ENCODE data around the gene KDM7A.

Gene KDM7A

DNA sequence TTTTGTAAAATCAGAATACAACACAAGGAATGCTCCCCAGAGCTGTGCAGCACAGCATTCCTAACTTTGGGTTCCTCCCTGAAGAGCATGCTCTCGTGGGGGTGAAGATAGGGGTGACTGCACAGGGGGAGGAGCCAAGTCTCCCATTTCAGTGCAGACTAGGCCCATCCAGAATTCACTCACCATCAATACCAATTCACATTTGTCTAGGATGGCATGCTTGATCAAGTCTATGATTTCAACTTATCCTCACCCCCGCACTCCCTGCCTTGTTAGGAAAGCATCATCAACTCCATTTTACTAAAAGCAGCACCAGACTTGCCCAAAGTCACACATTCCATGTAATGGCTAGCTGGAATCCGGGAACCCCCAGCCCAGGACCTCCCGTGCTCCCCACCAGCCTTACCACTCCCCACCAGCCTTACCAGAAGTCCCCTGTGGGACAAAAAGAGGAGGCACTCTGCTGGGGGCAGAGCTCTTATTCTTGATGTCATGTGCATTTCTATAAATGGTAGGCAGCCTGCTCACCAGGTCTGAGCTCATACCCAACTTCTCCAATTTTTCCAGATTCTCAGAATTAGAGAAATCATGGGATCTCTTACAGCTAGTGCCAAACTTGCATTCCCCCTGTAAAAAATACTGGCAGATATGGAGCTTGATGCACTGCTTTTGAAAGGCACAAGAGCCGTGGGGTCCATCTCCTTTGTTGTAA, 120.2 kb downstream of the KDM7A start:
- DNase-seq (ENCODE audit: low spot score), result no peak

GRCh38 chr7:140055833-140056232, 121.0 kb downstream of the KDM7A start:
- no peak for DNase-seq (ENCODE audit: low spot score)

DNA sequence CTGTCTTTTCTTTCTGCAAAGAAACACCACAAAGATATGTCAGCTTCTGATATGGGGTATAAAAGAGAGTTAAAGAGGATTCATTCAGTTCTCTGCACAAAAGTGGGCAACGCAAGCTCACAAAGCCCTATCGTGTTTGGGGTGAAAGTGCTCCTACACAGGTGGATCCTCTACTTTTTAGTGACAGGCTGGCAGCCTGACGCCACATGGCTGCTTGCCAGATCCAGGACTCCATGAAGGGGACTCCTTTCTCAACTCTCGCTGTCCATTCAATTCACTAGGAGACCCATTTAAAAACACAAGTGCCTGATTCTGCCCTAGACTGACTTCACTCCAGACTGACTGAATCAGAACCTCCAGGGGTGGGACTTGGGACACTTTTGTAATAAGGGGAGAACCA, 122.0 kb downstream of the KDM7A start:
- no peak for DNase-seq (ENCODE audit: low spot score)

DNA sequence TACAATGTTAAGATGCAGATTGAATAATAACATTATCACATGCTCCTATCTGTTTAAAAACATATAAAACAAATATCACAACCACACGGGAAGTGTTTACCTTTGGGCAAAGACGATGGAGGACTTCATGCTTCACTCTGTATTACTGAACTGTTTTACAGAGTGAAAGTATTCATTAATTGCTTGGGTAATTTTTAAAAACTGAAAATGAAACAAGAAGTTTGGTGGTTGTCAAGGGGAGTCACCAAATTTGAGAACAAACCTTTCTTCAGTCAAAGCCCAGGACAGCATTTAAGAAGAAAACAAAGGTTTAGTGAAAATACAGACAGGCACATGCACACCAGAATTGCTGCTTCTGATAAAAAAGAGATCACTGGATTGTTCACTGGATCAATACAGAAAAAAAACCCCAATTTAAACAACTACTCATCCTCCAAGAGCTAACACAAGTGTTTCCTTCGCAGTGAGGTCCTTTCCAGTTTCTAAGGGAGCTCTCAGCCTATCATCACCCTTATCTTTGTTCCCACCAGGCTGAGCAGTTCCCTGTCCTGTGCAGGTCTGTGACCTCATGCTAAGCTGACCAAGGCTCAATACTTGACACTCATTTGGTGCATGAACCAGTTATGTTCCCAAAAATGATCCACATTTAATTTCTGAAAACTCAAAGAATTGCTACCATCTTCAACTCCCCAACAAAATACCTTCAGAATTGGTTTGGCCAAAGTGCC, 122.8 kb downstream of the KDM7A start:
- DNase-seq (ENCODE audit: low spot score), result no peak

- no peak for DNase-seq (ENCODE audit: low spot score)
Measured at GRCh38 chr7:140051820-140052219, 125.0 kb downstream of the KDM7A start.

DNA sequence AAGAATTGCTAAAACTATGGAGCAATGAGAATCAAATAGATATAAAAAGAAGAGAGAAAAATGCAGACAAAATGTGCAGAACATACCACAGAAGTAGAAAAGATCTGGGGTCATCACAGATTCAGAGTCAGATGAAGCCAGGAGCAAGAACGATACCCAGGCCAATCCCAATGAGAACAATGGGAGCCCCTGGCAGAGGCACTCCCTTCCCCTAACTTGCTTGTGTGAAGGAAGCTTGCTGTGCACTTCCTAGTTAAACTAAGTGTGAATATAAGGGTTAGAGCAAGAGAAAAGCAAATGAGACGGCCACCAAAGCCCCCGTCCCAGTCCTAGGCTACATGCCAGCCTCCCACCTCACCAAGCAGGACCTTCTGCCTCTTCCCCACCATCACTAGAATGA, 126.7 kb downstream of the KDM7A start:
- no peak for DNase-seq (ENCODE audit: low spot score)

DNA sequence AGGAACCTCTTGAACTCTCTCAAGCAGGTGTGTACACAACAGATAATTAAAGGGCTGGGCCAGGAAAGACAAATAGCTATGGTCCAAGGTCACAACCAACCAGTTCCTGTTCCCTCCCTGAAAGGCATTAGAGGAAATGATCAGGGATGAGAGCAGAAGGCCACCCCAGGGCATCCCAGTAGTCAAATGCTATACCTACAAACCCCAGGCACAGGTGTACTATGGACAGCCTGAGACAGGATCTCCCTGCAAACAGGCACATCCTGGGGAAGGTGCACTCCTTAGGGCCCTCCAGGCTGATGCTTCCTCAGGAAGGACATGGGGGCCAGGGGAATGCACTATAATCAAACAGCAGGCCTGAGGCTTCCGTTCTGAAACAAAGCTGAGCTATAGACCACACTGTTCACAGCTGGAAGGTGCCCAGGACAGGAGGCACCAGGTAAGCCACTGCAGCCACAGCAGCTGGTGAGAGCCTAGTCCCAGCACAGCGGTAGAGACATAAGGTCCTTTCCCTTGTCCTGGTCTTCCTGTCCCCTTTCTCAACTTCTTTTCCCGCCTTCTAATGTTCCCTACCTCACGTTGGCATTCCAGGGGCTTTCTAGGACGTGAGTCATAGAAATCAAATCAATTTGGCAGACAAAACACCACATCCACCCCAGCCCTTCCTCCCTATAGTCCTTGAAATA, 127.3 kb downstream of the KDM7A start:
- no peak for DNase-seq (ENCODE audit: low spot score)

- no peak for DNase-seq (ENCODE audit: low spot score)
Measured at GRCh38 chr7:140048989-140049338, 127.8 kb downstream of the KDM7A start.

GRCh38 chr7:140048138-140048537, 128.6 kb downstream of the KDM7A start:
- no peak for DNase-seq (ENCODE audit: low spot score)

DNA sequence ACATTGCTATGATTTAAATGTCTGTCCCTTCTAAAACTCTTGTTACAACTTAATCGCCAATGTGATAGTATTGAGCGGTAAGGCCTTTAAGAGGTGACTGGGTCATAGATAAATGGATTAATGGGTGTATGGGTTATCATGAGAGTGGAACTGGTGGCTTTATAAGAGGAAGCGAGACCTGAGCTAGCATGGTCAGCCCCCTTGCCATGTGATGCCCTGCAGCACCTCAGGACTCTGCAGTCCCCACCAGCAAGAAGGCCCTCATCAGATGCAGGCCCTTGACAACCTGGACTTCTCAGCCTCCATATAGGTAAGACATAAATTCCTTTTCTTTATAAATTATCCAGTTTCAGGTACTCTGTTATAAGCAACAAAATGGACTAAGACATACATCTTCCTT, 129.6 kb downstream of the KDM7A start:
- no peak for DNase-seq (ENCODE audit: low spot score)

DNA sequence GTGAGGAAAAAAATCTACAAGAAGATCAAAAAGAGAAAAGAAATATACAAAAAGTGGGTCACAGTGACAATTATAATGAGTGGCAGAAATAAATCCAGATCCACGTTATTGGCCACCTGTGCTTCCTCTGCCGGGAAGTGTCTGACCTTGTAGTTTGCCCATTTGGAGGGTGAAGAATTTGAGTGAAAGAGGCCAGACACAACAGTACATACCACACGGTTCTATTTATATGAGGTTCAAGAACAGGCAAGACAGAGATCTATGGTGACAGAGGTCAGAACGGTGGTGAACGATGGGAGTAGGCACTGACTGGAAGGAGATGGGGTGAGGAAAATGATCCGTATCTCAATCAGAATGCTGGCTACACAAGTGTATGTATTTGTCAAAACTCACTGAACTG, 131.1 kb downstream of the KDM7A start:
- DNase-seq (ENCODE audit: low spot score), result no peak

DNA sequence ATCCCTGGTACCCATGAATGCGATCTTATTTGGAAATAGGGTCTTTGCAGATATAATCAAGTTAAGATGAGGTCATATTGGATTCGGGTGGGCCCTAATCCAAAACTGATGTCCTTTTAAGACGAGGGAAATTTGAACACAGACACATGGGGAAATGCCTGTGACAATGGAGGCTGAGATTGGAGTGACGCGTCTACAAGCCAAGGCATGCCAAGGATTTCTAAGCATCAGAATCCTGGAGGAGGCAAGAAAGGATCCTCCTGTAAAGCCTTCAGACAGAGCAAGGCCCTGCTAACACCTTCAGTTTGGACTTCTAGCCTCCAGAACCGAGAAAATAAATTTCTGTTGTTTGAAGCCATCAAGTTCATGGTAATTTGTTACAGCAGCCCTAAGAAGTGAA, 132.5 kb downstream of the KDM7A start:
- DNase-seq (ENCODE audit: low spot score), result no peak

GRCh38 chr7:140042386-140042670, 134.5 kb downstream of the KDM7A start:
- DNase-seq (ENCODE audit: low spot score), result no peak

- no peak for DNase-seq (ENCODE audit: low spot score)
Measured at GRCh38 chr7:140041659-140042385, 135.0 kb downstream of the KDM7A start.

- no peak for DNase-seq (ENCODE audit: low spot score)
Measured at GRCh38 chr7:140039896-140040295, 136.9 kb downstream of the KDM7A start.

DNA sequence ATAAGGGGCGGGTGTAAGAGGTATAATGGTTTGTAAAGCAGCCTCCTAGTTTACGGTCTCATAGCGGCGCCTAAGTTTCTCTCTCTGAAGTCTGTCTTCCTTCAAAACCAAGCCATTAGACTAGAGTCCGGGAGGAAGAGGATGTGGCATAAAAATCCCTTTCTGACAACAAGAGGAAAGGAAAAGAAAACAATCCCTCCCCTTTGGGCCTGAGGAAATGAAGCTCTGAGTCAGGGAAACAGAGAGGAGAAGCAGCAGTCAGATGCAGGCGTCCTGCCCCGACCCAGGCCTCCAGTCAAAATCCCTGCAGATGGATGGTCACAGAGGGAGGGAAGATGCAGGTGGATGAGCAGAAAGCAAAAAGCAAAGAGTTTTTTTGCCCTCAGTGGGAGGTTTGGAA, 137.7 kb downstream of the KDM7A start:
- DNase-seq (ENCODE audit: low spot score), result no peak

DNA sequence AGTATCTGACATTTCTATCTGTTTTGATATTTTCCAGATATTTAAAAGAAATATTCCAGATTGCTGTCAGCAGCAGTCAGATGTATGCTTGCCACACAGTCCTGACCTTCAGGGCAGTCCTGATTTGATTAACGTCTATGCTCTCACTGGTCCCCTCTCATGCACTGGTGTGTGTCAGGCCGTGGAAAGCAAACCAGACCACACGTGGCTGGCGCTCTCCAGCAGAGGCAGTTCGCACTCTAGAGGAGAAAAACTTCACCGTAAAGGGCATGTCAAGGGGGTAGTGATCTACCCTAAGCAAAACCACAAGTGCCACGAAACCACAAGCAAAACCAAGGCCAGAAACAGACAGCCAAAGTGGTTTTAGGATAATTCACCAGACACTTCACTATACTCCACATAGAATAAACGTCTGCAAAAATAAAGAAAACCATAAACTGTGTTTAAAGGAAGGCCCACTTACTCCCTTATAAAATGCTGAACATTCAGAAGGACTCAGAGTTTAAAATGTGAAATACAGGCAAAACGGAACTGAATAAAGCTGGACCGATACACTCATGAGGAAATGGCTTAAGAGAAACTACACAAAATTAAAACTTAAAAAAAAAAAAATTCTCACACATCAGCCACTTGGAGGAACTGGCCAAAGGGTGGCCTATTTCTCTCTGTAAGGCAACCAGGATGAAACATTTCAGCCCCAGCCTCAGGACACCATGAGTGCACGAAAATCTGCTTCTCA, 140.4 kb downstream of the KDM7A start:
- DNase-seq (ENCODE audit: low spot score), result no peak

- no peak for DNase-seq (ENCODE audit: low spot score)
Measured at GRCh38 chr7:140035400-140036223, 141.2 kb downstream of the KDM7A start.

Data from D341Med (cell line).